Measurements from ENCODE around the gene RPTOR. TPM values are rescaled to one million over a fixed set of nuclear protein-coding genes. Genes with fewer than 3 reads are reported as not detected.
A peak's percentile ranks its signal among the peaks of the same experiment; 100 is the strongest.

Gene RPTOR
- total and polyA plus RNA-seq, 2 experiments from 2014 or later, result 6.6 to 16.1 TPM

DNA sequence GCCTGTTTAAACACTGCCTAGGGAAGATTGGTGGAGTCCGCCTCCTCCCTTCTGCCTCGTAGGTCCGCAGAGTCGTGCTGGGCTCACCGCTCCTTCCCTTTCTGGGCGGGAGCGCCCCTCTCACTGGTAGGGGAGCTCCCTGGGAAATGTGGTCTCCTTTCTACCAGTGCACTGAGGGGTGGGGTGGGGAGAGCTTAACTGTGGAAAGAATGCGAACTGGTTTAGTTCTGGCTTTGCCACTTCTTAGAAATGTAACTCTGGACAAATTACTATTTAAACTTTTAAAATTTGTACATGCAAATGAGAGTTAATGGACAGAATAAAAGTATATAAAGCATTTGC lies 105.7 kb downstream of the RPTOR start:
- Histone ChIP-seq H3K27me3 (replicated peaks; ENCODE audit: insufficient read depth) (no peaks in the 10 kb centered on the region), H3K9me3 (ENCODE audit: low read depth) (no peaks in the 10 kb centered on the region), H3K9me2 (ENCODE audit: insufficient read depth) (no peaks in the 10 kb centered on the region), H4K20me1 (ENCODE audit: insufficient read depth) (no peaks in the 10 kb centered on the region), H2AFZ (0 out of 2 replicates have a peak overlapping the region, but pooled peaks have one; percentile 17), H3K9ac (peak overlapping the region; percentile 64), H3K79me2 (ENCODE audit: insufficient read depth) (peaks cover 80% of the 10 kb centered on the region), H3K4me1 (ENCODE audit: insufficient read depth) (peaks cover 36% of the 10 kb centered on the region), H3K4me3 (peak overlapping the region; percentile 30; the same call in 1 of the 2 replicates), H3F3A (ENCODE audit: insufficient read depth) (peaks cover 35% of the 10 kb centered on the region), H3K27ac (peak overlapping the region; percentile 92), H3K36me3 (ENCODE audit: low read depth) (no peaks in the 10 kb centered on the region), H3K4me2 (ENCODE audit: unreplicated experiment) (peak overlapping the region; percentile 80)
- TF ChIP-seq EZH2 (IDR thresholded peaks at IDR 0.05; ENCODE audit: insufficient read depth, poor library complexity, severe bottlenecking), result no peak
- TF ChIP-seq EZH2phosphoT487 (IDR thresholded peaks at IDR 0.05; ENCODE audit: insufficient read depth, low read depth), result no peak
- WGBS, 2 experiments (ENCODE audit: low coverage in 1 of 2, low lambda C conversion rate in 2 of 2, missing lambda C conversion rate in 2 of 2), result 85 to 86% methylated on average over 8 of the region's 8 CpGs
- DNase-seq, result no peak
- in situ Hi-C loops (cut with MboI), result no loop called here

DNA sequence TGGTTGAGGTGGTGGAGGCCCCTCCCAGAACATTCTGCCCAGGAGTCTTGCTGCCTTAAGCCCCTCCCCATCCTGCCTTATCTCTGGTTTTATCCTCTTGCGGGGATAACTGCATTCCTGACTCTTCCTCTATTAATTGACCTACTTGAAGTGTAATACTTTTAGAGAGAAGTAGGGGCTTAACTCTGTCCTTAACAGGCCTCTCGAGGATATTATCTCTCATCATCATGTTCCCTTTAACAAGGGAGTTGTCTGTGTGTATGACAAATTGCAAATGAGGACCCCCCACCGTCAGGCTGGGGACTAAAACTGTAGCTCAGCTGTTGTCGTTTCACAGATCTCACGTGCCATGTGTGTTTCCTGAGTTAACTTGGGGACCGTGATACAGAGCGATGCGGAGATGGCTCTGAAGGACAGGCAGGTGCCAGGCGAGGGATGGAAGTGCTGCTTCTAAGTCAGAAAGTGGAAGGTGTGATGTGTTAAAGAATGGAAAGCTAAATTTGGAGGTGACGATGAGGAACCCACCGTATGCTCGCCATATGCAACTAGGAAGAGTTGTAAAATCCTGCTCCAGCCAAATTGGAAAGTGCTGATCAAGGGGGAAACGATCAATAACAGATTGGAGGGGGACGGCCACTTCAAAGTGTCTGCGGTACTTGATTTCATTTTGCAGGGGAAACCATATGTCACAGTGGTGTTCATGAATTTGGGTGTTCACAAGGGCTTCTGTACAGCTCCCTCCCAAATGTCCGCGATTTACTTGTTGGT lies 106.3 kb downstream of the RPTOR start:
- Histone ChIP-seq H3K4me3 (no peak overlapping the region), H3K27ac (peak overlapping the region; percentile 92), H3K4me1 (ENCODE audit: insufficient read depth) (peaks cover 36% of the 10 kb centered on the region), H4K20me1 (ENCODE audit: insufficient read depth) (no peaks in the 10 kb centered on the region), H3K9me2 (ENCODE audit: insufficient read depth) (no peaks in the 10 kb centered on the region), H3K4me2 (ENCODE audit: unreplicated experiment) (peak overlapping the region; percentile 80), H3K79me2 (ENCODE audit: insufficient read depth) (peaks cover 80% of the 10 kb centered on the region), H3K9me3 (ENCODE audit: low read depth) (no peaks in the 10 kb centered on the region), H3K36me3 (ENCODE audit: low read depth) (no peaks in the 10 kb centered on the region), H3K27me3 (replicated peaks; ENCODE audit: insufficient read depth) (no peaks in the 10 kb centered on the region), H3K9ac (no peak overlapping the region), H3F3A (ENCODE audit: insufficient read depth) (peaks cover 35% of the 10 kb centered on the region), H2AFZ (no peak overlapping the region)
- WGBS, 2 experiments (ENCODE audit: low coverage in 1 of 2, low lambda C conversion rate in 2 of 2, missing lambda C conversion rate in 2 of 2), result 84 to 85% methylated on average over 17 of the region's 17 CpGs
- in situ Hi-C loops (cut with MboI), result no loop called here
- no peak for DNase-seq
- TF ChIP-seq EZH2phosphoT487 (IDR thresholded peaks at IDR 0.05; ENCODE audit: insufficient read depth, low read depth) (no peak), EZH2 (IDR thresholded peaks at IDR 0.05; ENCODE audit: insufficient read depth, poor library complexity, severe bottlenecking) (no peak)

DNA sequence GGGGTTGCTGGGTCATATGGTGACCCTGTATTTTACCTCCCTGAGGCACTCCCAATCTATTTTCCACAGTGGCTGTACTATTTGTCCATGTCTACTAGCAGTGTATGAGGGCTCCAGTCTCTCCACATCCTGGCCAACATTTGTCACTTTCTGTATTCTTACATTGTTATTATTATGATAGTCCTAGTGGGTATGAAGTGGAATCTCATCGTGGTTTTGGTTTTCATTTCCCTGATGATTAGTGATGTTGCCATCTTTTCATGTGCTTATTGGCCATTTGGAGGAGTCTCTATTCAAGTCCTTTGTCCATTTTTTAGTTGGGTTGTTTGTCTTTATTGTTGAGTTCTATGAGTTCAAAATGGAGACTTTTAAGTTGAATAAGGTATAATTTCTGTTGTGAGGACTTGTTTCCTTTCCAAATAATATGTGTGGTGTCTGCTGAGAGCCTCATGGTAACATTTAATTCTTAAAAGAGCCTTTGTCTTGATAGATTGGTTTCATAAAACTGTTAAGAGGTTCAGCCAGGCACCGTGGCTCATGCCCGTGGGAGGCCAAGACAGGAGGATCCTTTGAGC lies 108.2 kb downstream of the RPTOR start:
- Histone ChIP-seq H4K20me1 (ENCODE audit: insufficient read depth) (peaks cover 5% of the 10 kb centered on the region), H2AFZ (no peak overlapping the region), H3F3A (ENCODE audit: insufficient read depth) (peaks cover 25% of the 10 kb centered on the region), H3K36me3 (ENCODE audit: low read depth) (no peaks in the 10 kb centered on the region), H3K9ac (no peak overlapping the region), H3K79me2 (ENCODE audit: insufficient read depth) (peaks cover 85% of the 10 kb centered on the region), H3K27ac (no peak overlapping the region), H3K4me1 (ENCODE audit: insufficient read depth) (peaks cover 29% of the 10 kb centered on the region), H3K9me3 (ENCODE audit: low read depth) (no peaks in the 10 kb centered on the region), H3K27me3 (replicated peaks; ENCODE audit: insufficient read depth) (no peaks in the 10 kb centered on the region), H3K4me2 (ENCODE audit: unreplicated experiment) (no peak overlapping the region), H3K9me2 (ENCODE audit: insufficient read depth) (no peaks in the 10 kb centered on the region), H3K4me3 (no peak overlapping the region)
- TF ChIP-seq EZH2phosphoT487 (IDR thresholded peaks at IDR 0.05; ENCODE audit: insufficient read depth, low read depth) (no peak), EZH2 (IDR thresholded peaks at IDR 0.05; ENCODE audit: insufficient read depth, poor library complexity, severe bottlenecking) (no peak)
- in situ Hi-C loops (cut with MboI), result no loop called here
- 83 to 86% methylated on average over 3 of the region's 3 CpGs for WGBS, 2 experiments (ENCODE audit: low coverage in 1 of 2, low lambda C conversion rate in 2 of 2, missing lambda C conversion rate in 2 of 2)
- DNase-seq, result peak; percentile 37

DNA sequence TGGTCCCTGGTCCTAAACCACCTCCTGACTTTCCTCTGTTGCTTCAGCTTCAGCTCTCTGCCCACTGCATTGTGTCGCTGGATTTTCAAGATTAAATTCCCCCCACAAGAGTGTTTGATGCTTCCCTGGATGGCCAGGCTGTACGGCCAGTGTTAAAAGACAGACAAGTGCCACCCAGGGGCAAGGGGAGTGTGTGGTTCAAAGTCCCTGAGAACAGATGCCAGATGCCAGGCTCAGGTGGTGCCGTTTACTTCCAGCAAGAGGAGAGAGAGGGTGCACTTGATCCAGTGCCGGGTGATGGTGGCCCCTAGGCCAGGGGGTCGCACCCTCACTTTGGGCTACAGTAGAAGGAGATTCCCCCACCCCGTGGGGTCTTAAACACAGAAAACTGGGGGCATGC lies 109.2 kb downstream of the RPTOR start:
- no peaks in the 10 kb centered on the region for H3K9me3 ChIP-seq (ENCODE audit: low read depth)
- H3K9me2 ChIP-seq (ENCODE audit: insufficient read depth), result no peaks in the 10 kb centered on the region
- H3K4me3 ChIP-seq, result no peak overlapping the region
- no peaks in the 10 kb centered on the region for H3K27me3 ChIP-seq (replicated peaks; ENCODE audit: insufficient read depth)
- WGBS, 2 experiments (ENCODE audit: low coverage in 1 of 2, low lambda C conversion rate in 2 of 2, missing lambda C conversion rate in 2 of 2), result 96 to 99% methylated on average over 6 of the region's 6 CpGs
- peaks cover 88% of the 10 kb centered on the region for H3K79me2 ChIP-seq (ENCODE audit: insufficient read depth)
- H3K36me3 ChIP-seq (ENCODE audit: low read depth), result no peaks in the 10 kb centered on the region
- DNase-seq, result no peak
- no peak overlapping the region for H3K9ac ChIP-seq
- no peak overlapping the region for H2AFZ ChIP-seq
- peaks cover 10% of the 10 kb centered on the region for H4K20me1 ChIP-seq (ENCODE audit: insufficient read depth)
- TF ChIP-seq EZH2 (IDR thresholded peaks at IDR 0.05; ENCODE audit: insufficient read depth, poor library complexity, severe bottlenecking) (no peak), EZH2phosphoT487 (IDR thresholded peaks at IDR 0.05; ENCODE audit: insufficient read depth, low read depth) (no peak)
- H3K4me1 ChIP-seq (ENCODE audit: insufficient read depth), result peaks cover 21% of the 10 kb centered on the region
- in situ Hi-C loops (cut with MboI), result no loop called here
- no peak overlapping the region for H3K27ac ChIP-seq
- H3K4me2 ChIP-seq (ENCODE audit: unreplicated experiment), result no peak overlapping the region
- peaks cover 15% of the 10 kb centered on the region for H3F3A ChIP-seq (ENCODE audit: insufficient read depth)
